H9 (cell line): ENCODE results near the gene FLT1. TPM values are rescaled to one million over a fixed set of nuclear protein-coding genes. Genes with fewer than 3 reads are reported as not detected.

Source experiments
- DNase-seq: peaks from one replicate; pipeline ENCODE4 v3.0.0-alpha.2; 2017
- H2AFZ ChIP-seq: one replicate; pipeline ENCODE4 v1.6.1; 2013; ENCODE audit warnings: mild to moderate bottlenecking, low read length, control low read depth, moderate library complexity
- H2AK5ac ChIP-seq: 2 replicates; pipeline ENCODE4 v1.6.1; 2013; ENCODE audit warnings: low read length, control low read depth, mixed read lengths; ENCODE audit not compliant: insufficient read length
- H2BK120ac ChIP-seq: one replicate; pipeline ENCODE4 v1.6.1; 2013; ENCODE audit warnings: low read depth, mild to moderate bottlenecking, low read length, control low read depth, inconsistent platforms; ENCODE audit not compliant: poor library complexity, severe bottlenecking
- H2BK12ac ChIP-seq: 2 replicates; pipeline ENCODE4 v1.6.1; 2013; ENCODE audit warnings: low read length, control low read depth, mixed read lengths, low read depth; ENCODE audit not compliant: insufficient read length
- H2BK15ac ChIP-seq: 2 replicates; pipeline ENCODE4 v1.6.1; 2013; ENCODE audit warnings: low read depth, low read length, control low read depth
- H2BK20ac ChIP-seq: one replicate; pipeline ENCODE4 v1.6.1; 2013; ENCODE audit warnings: low read depth, mild to moderate bottlenecking, low read length, control low read depth, inconsistent platforms; ENCODE audit not compliant: poor library complexity, severe bottlenecking
- H2BK5ac ChIP-seq: 2 replicates; pipeline ENCODE4 v1.6.1; 2013; ENCODE audit warnings: low read length, control low read depth, mixed read lengths; ENCODE audit not compliant: insufficient read length
- H3K14ac ChIP-seq: 2 replicates; pipeline ENCODE4 v1.6.1; 2013; ENCODE audit warnings: low read length, control low read depth; ENCODE audit not compliant: insufficient read depth
- H3K18ac ChIP-seq: 2 replicates; pipeline ENCODE4 v1.6.1; 2013; ENCODE audit warnings: low read depth, mild to moderate bottlenecking, mixed read lengths, low read length, control low read depth; ENCODE audit not compliant: insufficient read length
- H3K23ac ChIP-seq: 2 replicates; pipeline ENCODE4 v1.6.1; 2013; ENCODE audit warnings: low read length, control low read depth, mixed read lengths, low read depth; ENCODE audit not compliant: insufficient read length
- H3K23me2 ChIP-seq: 2 replicates; pipeline ENCODE4 v1.6.1; 2013; ENCODE audit warnings: low read depth, mild to moderate bottlenecking, mixed read lengths, low read length, control low read depth; ENCODE audit not compliant: insufficient read length, poor library complexity, severe bottlenecking
- H3K27ac ChIP-seq: 2 replicates; pipeline ENCODE4 v1.5.1; 2013; ENCODE audit warnings: low read length, control low read depth, mixed read lengths, low read depth; ENCODE audit not compliant: insufficient read length
- H3K27me3 ChIP-seq: 2 replicates; pipeline ENCODE4 v1.6.1; 2013; ENCODE audit warnings: low read length, control low read depth, inconsistent platforms; ENCODE audit not compliant: insufficient read depth
- H3K4ac ChIP-seq: 2 replicates; pipeline ENCODE4 v1.6.1; 2013; ENCODE audit warnings: low read depth, mild to moderate bottlenecking, control low read depth, inconsistent platforms, low read length, moderate library complexity
- H3K4me1 ChIP-seq: 2 replicates; pipeline ENCODE4 v1.6.1; 2013; ENCODE audit warnings: low read length, control low read depth, inconsistent platforms; ENCODE audit not compliant: insufficient read depth
- H3K4me2 ChIP-seq: 2 replicates; pipeline ENCODE4 v1.6.1; 2013; ENCODE audit warnings: low read length, control low read depth, mixed read lengths; ENCODE audit not compliant: insufficient read length, insufficient read depth
- H3K56ac ChIP-seq: 2 replicates; pipeline ENCODE4 v1.6.1; 2013; ENCODE audit warnings: low read depth, mild to moderate bottlenecking, mixed read lengths, low read length, control low read depth; ENCODE audit not compliant: insufficient read length
- H3K79me1 ChIP-seq: 2 replicates; pipeline ENCODE4 v1.6.1; 2013; ENCODE audit warnings: low read depth, mild to moderate bottlenecking, moderate library complexity, low read length, control low read depth, inconsistent platforms; ENCODE audit not compliant: insufficient read depth, poor library complexity, severe bottlenecking
- H3K79me2 ChIP-seq: 2 replicates; pipeline ENCODE4 v1.6.1; 2013; ENCODE audit warnings: low read length, control low read depth, inconsistent platforms; ENCODE audit not compliant: insufficient read depth
- H3K9ac ChIP-seq: 2 replicates; pipeline ENCODE4 v1.6.1; 2013; ENCODE audit warnings: low read length, control low read depth, mixed read lengths; ENCODE audit not compliant: insufficient read length; ENCODE audit errors: extremely low read depth
- H3K9me3 ChIP-seq: one replicate; pipeline ENCODE4 v1.6.1; 2013; ENCODE audit warnings: low read depth, low read length, inconsistent platforms; ENCODE audit not compliant: control insufficient read depth
- H3T11ph ChIP-seq: one replicate; pipeline ENCODE4 v1.6.1; 2013; ENCODE audit warnings: mild to moderate bottlenecking, low read length, control low read depth, inconsistent platforms
- H4K20me1 ChIP-seq: one replicate; pipeline ENCODE4 v1.6.1; 2013; ENCODE audit not compliant: control insufficient read depth, insufficient read length, insufficient read depth
- H4K5ac ChIP-seq: 2 replicates; pipeline ENCODE4 v1.6.1; 2013; ENCODE audit warnings: low read depth, mild to moderate bottlenecking, mixed read lengths, low read length, control low read depth; ENCODE audit not compliant: insufficient read length
- H4K8ac ChIP-seq: replicated peaks from 2 replicates; pipeline ENCODE4 v1.6.1; 2013; ENCODE audit warnings: low read length, control low read depth, mixed read lengths, low read depth; ENCODE audit not compliant: insufficient read length
- H4K91ac ChIP-seq: 2 replicates; pipeline ENCODE4 v1.6.1; 2013; ENCODE audit warnings: low read depth, mild to moderate bottlenecking, moderate library complexity, mixed read lengths, low read length, control low read depth; ENCODE audit not compliant: insufficient read length
- H3K27ac Mint-ChIP-seq, 3 experiments: 2 replicates in 2 of 3; 3 replicates in 1 of 3; pipeline ENCODE4 v1.8.0; 2020 to 2021; ENCODE audit warnings: mixed read lengths in 3 of 3, mild to moderate bottlenecking in 1 of 3, moderate library complexity in 1 of 3
- H3K27me3 Mint-ChIP-seq: 2 replicates; pipeline ENCODE4 v1.8.0; 2021; ENCODE audit warnings: low read depth, mild to moderate bottlenecking, moderate library complexity, mixed read lengths
- H3K36me3 Mint-ChIP-seq, 3 experiments: 2 replicates in 2 of 3; 3 replicates in 1 of 3; pipeline ENCODE4 v1.8.0; 2020 to 2021; ENCODE audit warnings: low read depth in 3 of 3, mixed read lengths in 3 of 3; ENCODE audit not compliant: insufficient read depth in 1 of 3
- H3K4me1 Mint-ChIP-seq, 2 experiments: 2 replicates each; pipeline ENCODE4 v1.8.0; 2020; ENCODE audit warnings: mixed read lengths in 2 of 2
- H3K4me3 Mint-ChIP-seq, 2 experiments: 2 replicates in 1 of 2; 3 replicates in 1 of 2; pipeline ENCODE4 v1.8.0; 2020 to 2021; ENCODE audit warnings: mild to moderate bottlenecking in 2 of 2, mixed read lengths in 2 of 2, moderate library complexity in 1 of 2
- H3K9me3 Mint-ChIP-seq, 2 experiments: 2 replicates in 1 of 2; 3 replicates in 1 of 2; pipeline ENCODE4 v1.8.0; 2020; ENCODE audit warnings: mild to moderate bottlenecking in 2 of 2, mixed read lengths in 2 of 2, moderate library complexity in 1 of 2
- CTCF ChIP-seq: fragments of 200-600 bp; sonication (generic); conservative IDR thresholded peaks from 3 replicates; pipeline ENCODE4 v1.8.0; 2021; ENCODE audit warnings: antibody characterized with exemption, mild to moderate bottlenecking
- WGBS: extraction: QIAGEN DNeasy Blood & Tissue Kit; methylation state at CpG from one replicate; pipeline ENCODE4 v1.1.7; 2013; ENCODE audit warnings: missing lambda C conversion rate, low lambda C conversion rate, mixed read lengths; ENCODE audit not compliant: insufficient read length; ENCODE audit errors: extremely low coverage; 5-methylcytosine and 5-hydroxymethylcytosine counted together
- total RNA-seq: library from RNA; stranded (reverse); gene quantifications from 2 replicates; pipeline ENCODE4 v1.2.1, GENCODE V29; 2021

The FLT1 gene
- total RNA-seq, 1 experiment from 2014 or later: 84.1 TPM

- DNase-seq: no peak
- H3K23me2 ChIP-seq: no peaks in the 10 kb centered on the region
- peaks cover 2% of the 10 kb centered on the region; the same call in 1 of the 2 replicates for H3K4me1 ChIP-seq
- H3K27me3 ChIP-seq: no peaks in the 10 kb centered on the region
- H3K56ac ChIP-seq: no peak overlapping the region
- no peak overlapping the region for H2BK20ac ChIP-seq
- H2BK15ac ChIP-seq: no peak overlapping the region
- no peaks in the 10 kb centered on the region for H4K20me1 ChIP-seq
- no peak overlapping the region for H4K91ac ChIP-seq
- no peaks in the 10 kb centered on the region for H3K79me2 ChIP-seq
- no peaks in the 10 kb centered on the region for H3K9me3 Mint-ChIP-seq
- H3K14ac ChIP-seq: no peak overlapping the region
- no peak overlapping the region for H3K18ac ChIP-seq
- no peaks in the 10 kb centered on the region for H3K79me1 ChIP-seq
- no peaks in the 10 kb centered on the region for H3K27me3 Mint-ChIP-seq
- no peak overlapping the region for H2BK12ac ChIP-seq
- no peak overlapping the region for H4K8ac ChIP-seq
- no peak overlapping the region for H2BK120ac ChIP-seq
- no peaks in the 10 kb centered on the region for H3K9me3 ChIP-seq
- H3K4me3 Mint-ChIP-seq: no peak overlapping the region
- peak overlapping the region in 2 of 3 experiments; percentile 23 to 69; a peak in 2 of 7 replicates for H3K27ac Mint-ChIP-seq
- H2BK5ac ChIP-seq: no peak overlapping the region
- TF ChIP-seq CTCF: no peak
- H4K5ac ChIP-seq: no peak overlapping the region
- no peak overlapping the region for H3T11ph ChIP-seq
- H3K4me1 Mint-ChIP-seq: peaks cover 37 to 40% of the 10 kb centered on the region in 2 experiments
- no peak overlapping the region for H2AFZ ChIP-seq
- WGBS: no CpG with 5 or more reads among the region's 4 CpGs
- H2AK5ac ChIP-seq: no peak overlapping the region
- no peak overlapping the region for H3K9ac ChIP-seq
- no peak overlapping the region for H3K23ac ChIP-seq
- peaks cover 44 to 81% (median 71%) of the 10 kb centered on the region in 3 experiments; a peak in 6 of 7 replicates for H3K36me3 Mint-ChIP-seq
- no peak overlapping the region for H3K4me2 ChIP-seq
- H3K4ac ChIP-seq: no peak overlapping the region
- no peak overlapping the region for H3K27ac ChIP-seq
Measured at GRCh38 chr13:28394422-28394821, 100.5 kb downstream of the FLT1 start.
